CD14-positive monocyte (primary cell): ENCODE results near the gene MORC1. TPM values are rescaled to one million over a fixed set of nuclear protein-coding genes. Genes with fewer than 3 reads are reported as not detected.
"Not testable (repeated sequence)": the region's sequence is repeated elsewhere in the genome, so short reads cannot be mapped to it uniquely, and the experiment has no call there.

ENCODE experiments used
- DNase-seq, 3 donors: peaks; one replicate each; pipeline ENCODE4 v3.0.0-alpha.2; 2011 to 2022
- H2AFZ ChIP-seq: 2 replicates; pipeline ENCODE4 v1.6.0; 2012; ENCODE audit warnings: mild to moderate bottlenecking, low read depth, low read length, inconsistent platforms; ENCODE audit not compliant: insufficient read depth, poor library complexity, severe bottlenecking
- H3K27ac ChIP-seq, 2 donors: 1 replicate in 1 of 2; 2 replicates in 1 of 2; pipeline ENCODE4 v1.5.1; 2012 to 2013; ENCODE audit warnings: low read length in 2 of 2, control low read depth in 1 of 2, inconsistent platforms in 1 of 2, low read depth in 1 of 2, mild to moderate bottlenecking in 1 of 2
- H3K27me3 ChIP-seq, 2 donors: one replicate each; pipeline versions ENCODE4 v1.6.0 to v1.6.1; 2011 to 2013; ENCODE audit warnings: low read length in 2 of 2; ENCODE audit not compliant: control insufficient read depth in 2 of 2, insufficient read depth in 2 of 2
- H3K36me3 ChIP-seq, 2 donors: replicated peaks in 1 of 2; 1 replicate in 1 of 2; 2 replicates in 1 of 2; pipeline versions ENCODE4 v1.5.1 to v1.6.1; 2012 to 2013; ENCODE audit warnings: low read length in 2 of 2, control low read depth in 1 of 2, inconsistent platforms in 1 of 2, mild to moderate bottlenecking in 1 of 2; ENCODE audit not compliant: insufficient read depth in 2 of 2, control insufficient read depth in 1 of 2
- H3K4me1 ChIP-seq, 2 donors: 1 replicate in 1 of 2; 2 replicates in 1 of 2; pipeline versions ENCODE4 v1.5.1 to v1.6.1; 2012 to 2013; ENCODE audit warnings: low read length in 2 of 2, control low read depth in 1 of 2, inconsistent platforms in 1 of 2, mild to moderate bottlenecking in 1 of 2, moderate library complexity in 1 of 2; ENCODE audit not compliant: insufficient read depth in 2 of 2, control insufficient read depth in 1 of 2
- H3K4me2 ChIP-seq: replicated peaks from 2 replicates; pipeline ENCODE3; 2012; ENCODE audit warnings: low read length, moderate library complexity, mild to moderate bottlenecking; ENCODE audit not compliant: poor library complexity, severe bottlenecking; ENCODE audit errors: extremely low read depth
- H3K4me3 ChIP-seq, 3 experiments: fragments of 200-600 bp in 1 of 3; sonication (generic) in 1 of 3; replicated peaks in 1 of 3; 1 replicate in 2 of 3; 2 replicates in 1 of 3; pipeline ENCODE4 v1.5.1; 2011 to 2013; ENCODE audit warnings: low read length in 3 of 3, mild to moderate bottlenecking in 3 of 3, control low read depth in 2 of 3, low read depth in 2 of 3, inconsistent platforms in 1 of 3, moderate library complexity in 1 of 3
- H3K79me2 ChIP-seq: 2 replicates; pipeline ENCODE4 v1.6.0; 2012; ENCODE audit warnings: mild to moderate bottlenecking, control low read depth, inconsistent platforms, low read length, moderate library complexity; ENCODE audit not compliant: insufficient read depth
- H3K9ac ChIP-seq: 2 replicates; pipeline ENCODE4 v1.6.0; 2017; ENCODE audit warnings: low read length, mild to moderate bottlenecking; ENCODE audit not compliant: insufficient read depth, poor library complexity, severe bottlenecking
- H3K9me3 ChIP-seq, 2 donors: replicated peaks in 1 of 2; 1 replicate in 1 of 2; 2 replicates in 1 of 2; pipeline versions ENCODE4 v1.5.1 to v1.6.1; 2012 to 2013; ENCODE audit warnings: low read length in 2 of 2, control low read depth in 1 of 2; ENCODE audit not compliant: control insufficient read depth in 1 of 2, insufficient read depth in 1 of 2
- H4K20me1 ChIP-seq: 2 replicates; pipeline ENCODE4 v1.6.0; 2012; ENCODE audit warnings: mild to moderate bottlenecking, low read length, control low read depth, moderate library complexity; ENCODE audit not compliant: insufficient read depth
- H3K27ac Mint-ChIP-seq, 7 donors: one replicate each; pipeline ENCODE4 v1.8.0; 2020; ENCODE audit warnings: mild to moderate bottlenecking in 7 of 7, mixed read lengths in 7 of 7, moderate library complexity in 6 of 7, inconsistent platforms in 2 of 7
- H3K27me3 Mint-ChIP-seq, 3 donors: one replicate each; pipeline ENCODE4 v1.8.0; 2021 to 2022; ENCODE audit warnings: low read depth in 3 of 3, mild to moderate bottlenecking in 3 of 3, mixed read lengths in 3 of 3, moderate library complexity in 3 of 3, inconsistent platforms in 1 of 3
- H3K36me3 Mint-ChIP-seq, 2 donors: one replicate each; pipeline ENCODE4 v1.8.0; 2020; ENCODE audit warnings: mixed read lengths in 2 of 2, inconsistent platforms in 1 of 2, mild to moderate bottlenecking in 1 of 2
- H3K4me1 Mint-ChIP-seq: one replicate; pipeline ENCODE4 v1.8.0; 2020; ENCODE audit warnings: mild to moderate bottlenecking, mixed read lengths
- H3K4me3 Mint-ChIP-seq, 2 donors: one replicate each; pipeline ENCODE4 v1.8.0; 2020; ENCODE audit warnings: mild to moderate bottlenecking in 2 of 2, mixed read lengths in 2 of 2, moderate library complexity in 1 of 2
- H3K9me3 Mint-ChIP-seq, 7 donors: one replicate each; pipeline ENCODE4 v1.8.0; 2020 to 2022; ENCODE audit warnings: mixed read lengths in 7 of 7, mild to moderate bottlenecking in 6 of 7, moderate library complexity in 6 of 7, inconsistent platforms in 2 of 7
- WGBS: methylation state at CpG from one replicate; pipeline ENCODE4 v1.1.5; 2013; ENCODE audit warnings: missing lambda C conversion rate; ENCODE audit not compliant: insufficient coverage; 5-methylcytosine and 5-hydroxymethylcytosine counted together
- intact Hi-C, 2 donors: fragments of 100-400 bp; cut with micrococcal nuclease; formaldehyde crosslinking; loops; one replicate each; pipeline versions ENCODE4 v1.15.0 to v1.15.1; 2023
- polyA plus RNA-seq, 3 donors: library from polyadenylated mRNA; depleted of rRNA in 1 of 3; unstranded in 2 of 3; stranded (reverse) in 1 of 3; fragments of 300-500 nt in 2 of 3; fragments of >200 nt in 1 of 3; fragmentation: Illumina TruSeq in 2 of 3; gene quantifications; 1 replicate in 2 of 3; 2 replicates in 1 of 3; pipeline ENCODE4 v1.2.3, GENCODE V29; 2012 to 2021
- TF ChIP-seq, protein P1 (sequence below): fragments of 200-600 bp; IDR thresholded peaks from one replicate; pipeline ENCODE4 v1.8.0; 2022; ENCODE audit warnings: antibody characterized with exemption, mild to moderate bottlenecking

Gene MORC1
- polyA plus RNA-seq, 3 donors, result not detected

DNA sequence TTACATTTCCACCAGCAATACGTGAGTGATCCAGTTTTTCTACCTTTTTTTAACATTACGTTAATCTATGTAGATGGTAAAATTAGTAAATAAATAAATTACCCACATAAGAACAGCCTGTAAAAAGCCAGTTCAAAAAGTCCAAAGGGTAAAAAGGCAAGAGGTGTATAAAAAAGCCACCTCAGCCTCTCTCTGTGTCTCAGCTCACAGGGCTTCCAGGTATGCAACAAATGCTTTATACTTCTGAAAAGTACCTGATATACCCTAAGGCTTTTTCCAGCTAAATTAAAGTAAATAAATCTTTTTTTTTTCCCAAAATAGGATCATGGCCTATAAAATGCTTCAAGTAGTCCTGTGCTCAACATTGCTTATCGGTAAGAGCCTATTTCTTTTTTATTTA lies 18.6 kb upstream of the MORC1 start, which contains the start of gene C3orf85:
Gene C3orf85 (plus strand): TSS at position 197 of the 400 bp plus-strand sequence. CDS start 129 bp downstream, at position 326.
- TF ChIP-seq, protein P1, sequence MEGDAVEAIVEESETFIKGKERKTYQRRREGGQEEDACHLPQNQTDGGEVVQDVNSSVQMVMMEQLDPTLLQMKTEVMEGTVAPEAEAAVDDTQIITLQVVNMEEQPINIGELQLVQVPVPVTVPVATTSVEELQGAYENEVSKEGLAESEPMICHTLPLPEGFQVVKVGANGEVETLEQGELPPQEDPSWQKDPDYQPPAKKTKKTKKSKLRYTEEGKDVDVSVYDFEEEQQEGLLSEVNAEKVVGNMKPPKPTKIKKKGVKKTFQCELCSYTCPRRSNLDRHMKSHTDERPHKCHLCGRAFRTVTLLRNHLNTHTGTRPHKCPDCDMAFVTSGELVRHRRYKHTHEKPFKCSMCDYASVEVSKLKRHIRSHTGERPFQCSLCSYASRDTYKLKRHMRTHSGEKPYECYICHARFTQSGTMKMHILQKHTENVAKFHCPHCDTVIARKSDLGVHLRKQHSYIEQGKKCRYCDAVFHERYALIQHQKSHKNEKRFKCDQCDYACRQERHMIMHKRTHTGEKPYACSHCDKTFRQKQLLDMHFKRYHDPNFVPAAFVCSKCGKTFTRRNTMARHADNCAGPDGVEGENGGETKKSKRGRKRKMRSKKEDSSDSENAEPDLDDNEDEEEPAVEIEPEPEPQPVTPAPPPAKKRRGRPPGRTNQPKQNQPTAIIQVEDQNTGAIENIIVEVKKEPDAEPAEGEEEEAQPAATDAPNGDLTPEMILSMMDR, result no peak
- Histone ChIP-seq H3K79me2 (no peaks in the 10 kb centered on the region), H4K20me1 (no peaks in the 10 kb centered on the region), H3K4me2 (no peak within 1 kb of the TSS), H3K36me3 (no peaks in the 10 kb centered on the region), H3K27ac (no peak within 1 kb of the TSS), H3K9ac (no peak within 1 kb of the TSS), H3K9me3 (no peaks in the 10 kb centered on the region), H3K27me3 (no peaks in the 10 kb centered on the region), H3K4me3 (no peak within 1 kb of the TSS), H3K4me1 (no peaks in the 10 kb centered on the region), H2AFZ (no peak within 1 kb of the TSS)
- H3K27ac Mint-ChIP-seq, result no peak within 1 kb of the TSS
- no peak within 1 kb of the TSS for H3K4me3 Mint-ChIP-seq
- WGBS, result no CpG with 5 or more reads among the region's 3 CpGs
- intact Hi-C loops, result no loop called here
- no peaks in the 10 kb centered on the region for H3K4me1 Mint-ChIP-seq
- peaks cover 0 to 6% (median 1%) of the 10 kb centered on the region in 7 donors for H3K9me3 Mint-ChIP-seq
- H3K27me3 Mint-ChIP-seq, result peaks cover 0 to 1% (median 0%) of the 10 kb centered on the region in 3 donors
- no peak for DNase-seq
- no peaks in the 10 kb centered on the region for H3K36me3 Mint-ChIP-seq

GRCh38 chr3:109133474-109133816 lies 15.5 kb upstream of the MORC1 start:
- no CpG with 5 or more reads among the region's 5 CpGs for WGBS
- intact Hi-C loops, result not testable (repeated sequence)

More at GRCh38 chr3:109133474-109133816, 15.5 kb upstream of the MORC1 start:
- H3K27ac ChIP-seq, H3K9me3 ChIP-seq, H3K9ac ChIP-seq, H3K4me3 Mint-ChIP-seq, H2AFZ ChIP-seq, H3K4me3 ChIP-seq, DNase-seq, H3K36me3 Mint-ChIP-seq, H3K4me1 ChIP-seq, H3K36me3 ChIP-seq, H4K20me1 ChIP-seq, H3K9me3 Mint-ChIP-seq, H3K27ac Mint-ChIP-seq, H3K4me1 Mint-ChIP-seq, H3K79me2 ChIP-seq, H3K27me3 ChIP-seq, H3K4me2 ChIP-seq, H3K27me3 Mint-ChIP-seq: not testable (repeated sequence)
